ENCODE data around the gene MPPED1. TPM values are rescaled to one million over a fixed set of nuclear protein-coding genes. Genes with fewer than 3 reads are reported as not detected.
A peak's percentile ranks its signal among the peaks of the same experiment; 100 is the strongest.

The MPPED1 gene
- total and polyA plus RNA-seq, 4 donors = 0.89 to 6.5 (median 4.1) TPM

- peak overlapping the region; percentile 43 to 85 for H3K27ac ChIP-seq (ENCODE audit: low read depth in 1 of 2, low read length in 2 of 2)
Measured at GRCh38 chr22:43377548-43377895, 34.3 kb upstream of the MPPED1 start.

GRCh38 chr22:43377896-43378704, 33.7 kb upstream of the MPPED1 start:
- Histone ChIP-seq H3K4me3 (ENCODE audit: low read depth in 1 of 3, low read length in 3 of 3) (no peak overlapping the region), H3K27ac (ENCODE audit: low read depth in 1 of 2, low read length in 2 of 2) (peak overlapping the region; percentile 43 to 85), H3K36me3 (ENCODE audit: control insufficient read depth in 4 of 4, insufficient read depth in 3 of 4, low read depth in 1 of 4, low read length in 3 of 4) (no peaks in the 10 kb centered on the region), H3K9ac (ENCODE audit: low read depth in 1 of 2, low read length in 2 of 2) (peak overlapping the region in 1 of 2 donors; percentile 83), H3K4me1 (ENCODE audit: control insufficient read depth in 4 of 4, insufficient read depth in 4 of 4, low read length in 3 of 4) (peaks cover 5 to 23% (median 20%) of the 10 kb centered on the region in 4 donors), H3K9me3 (ENCODE audit: control insufficient read depth in 4 of 4, low read length in 3 of 4) (peaks cover 0 to 2% (median 0%) of the 10 kb centered on the region in 4 donors), H3K27me3 (ENCODE audit: control insufficient read depth in 4 of 4, insufficient read depth in 4 of 4, low read length in 3 of 4) (no peaks in the 10 kb centered on the region)
- TF ChIP-seq, protein P1, sequence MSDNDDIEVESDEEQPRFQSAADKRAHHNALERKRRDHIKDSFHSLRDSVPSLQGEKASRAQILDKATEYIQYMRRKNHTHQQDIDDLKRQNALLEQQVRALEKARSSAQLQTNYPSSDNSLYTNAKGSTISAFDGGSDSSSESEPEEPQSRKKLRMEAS (IDR thresholded peaks at IDR 0.05) = peak; percentile 8
- TF ChIP-seq HNF4G (IDR thresholded peaks at IDR 0.05) (no peak), ZBTB33 (IDR thresholded peaks at IDR 0.05) (no peak), FOXA1 (IDR thresholded peaks at IDR 0.05) (no peak), EGR1 (IDR thresholded peaks at IDR 0.05; ENCODE audit: low read depth in 2 of 2) (no peak), REST (IDR thresholded peaks at IDR 0.05) (no peak), RAD21 (IDR thresholded peaks at IDR 0.05) (no peak), ATF3 (IDR thresholded peaks at IDR 0.05) (no peak), YY1 (IDR thresholded peaks at IDR 0.05) (peak; percentile 15), GABPA (IDR thresholded peaks at IDR 0.05 in 1 of 2, conservative IDR thresholded peaks at IDR 0.05 in 1 of 2) (no peak), HNF4A (conservative IDR thresholded peaks at IDR 0.05) (peak; percentile 34 to 45), RXRA (IDR thresholded peaks at IDR 0.05) (peak; percentile 15 to 69), SP1 (IDR thresholded peaks at IDR 0.05) (peak; percentile 32)
- TF ChIP-seq, protein P2, sequence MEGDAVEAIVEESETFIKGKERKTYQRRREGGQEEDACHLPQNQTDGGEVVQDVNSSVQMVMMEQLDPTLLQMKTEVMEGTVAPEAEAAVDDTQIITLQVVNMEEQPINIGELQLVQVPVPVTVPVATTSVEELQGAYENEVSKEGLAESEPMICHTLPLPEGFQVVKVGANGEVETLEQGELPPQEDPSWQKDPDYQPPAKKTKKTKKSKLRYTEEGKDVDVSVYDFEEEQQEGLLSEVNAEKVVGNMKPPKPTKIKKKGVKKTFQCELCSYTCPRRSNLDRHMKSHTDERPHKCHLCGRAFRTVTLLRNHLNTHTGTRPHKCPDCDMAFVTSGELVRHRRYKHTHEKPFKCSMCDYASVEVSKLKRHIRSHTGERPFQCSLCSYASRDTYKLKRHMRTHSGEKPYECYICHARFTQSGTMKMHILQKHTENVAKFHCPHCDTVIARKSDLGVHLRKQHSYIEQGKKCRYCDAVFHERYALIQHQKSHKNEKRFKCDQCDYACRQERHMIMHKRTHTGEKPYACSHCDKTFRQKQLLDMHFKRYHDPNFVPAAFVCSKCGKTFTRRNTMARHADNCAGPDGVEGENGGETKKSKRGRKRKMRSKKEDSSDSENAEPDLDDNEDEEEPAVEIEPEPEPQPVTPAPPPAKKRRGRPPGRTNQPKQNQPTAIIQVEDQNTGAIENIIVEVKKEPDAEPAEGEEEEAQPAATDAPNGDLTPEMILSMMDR (IDR thresholded peaks at IDR 0.05; ENCODE audit: low read depth, low read length, missing input control) = no peak
- 22% methylated on average over 8 of the region's 8 CpGs for WGBS
- DNase-seq (ENCODE audit: low spot score) = no peak

More at GRCh38 chr22:43377548-43377895, 34.3 kb upstream of the MPPED1 start:
- peaks cover 5 to 23% (median 20%) of the 10 kb centered on the region in 4 donors for H3K4me1 ChIP-seq (ENCODE audit: control insufficient read depth in 4 of 4, insufficient read depth in 4 of 4, low read length in 3 of 4)
- H3K36me3 ChIP-seq (ENCODE audit: control insufficient read depth in 4 of 4, insufficient read depth in 3 of 4, low read depth in 1 of 4, low read length in 3 of 4) = no peaks in the 10 kb centered on the region
- TF ChIP-seq TAF1 (conservative IDR thresholded peaks at IDR 0.05) = no peak
- no peak for TF ChIP-seq EGR1 (IDR thresholded peaks at IDR 0.05; ENCODE audit: low read depth in 2 of 2)
- TF ChIP-seq YY1 (IDR thresholded peaks at IDR 0.05) = peak; percentile 9
- no peak overlapping the region for H3K4me3 ChIP-seq (ENCODE audit: low read depth in 1 of 3, low read length in 3 of 3)
- WGBS = 27% methylated on average over 10 of the region's 10 CpGs
- H3K9me3 ChIP-seq (ENCODE audit: control insufficient read depth in 4 of 4, low read length in 3 of 4) = peaks cover 0 to 2% (median 0%) of the 10 kb centered on the region in 4 donors
- H3K9ac ChIP-seq (ENCODE audit: low read depth in 1 of 2, low read length in 2 of 2) = peak overlapping the region in 1 of 2 donors; percentile 69
- DNase-seq (ENCODE audit: low spot score) = no peak
- H3K27me3 ChIP-seq (ENCODE audit: control insufficient read depth in 4 of 4, insufficient read depth in 4 of 4, low read length in 3 of 4) = no peaks in the 10 kb centered on the region

All from liver (tissue), 9 donors.